OCI-LY1 (cell line): ENCODE results near the gene CBR3.

ENCODE experiments used
- EZH2 ChIP-seq: fragments of 200-600 bp; sonication (generic), shearing (Covaris generic); IDR thresholded peaks from 2 replicates; pipeline ENCODE4 v1.8.0; 2017; ENCODE audit warnings: borderline replicate concordance, mixed run types, mild to moderate bottlenecking, antibody characterized with exemption, low read length, moderate library complexity, mixed read lengths
- TF ChIP-seq, protein P1 (sequence below): fragments of 200-600 bp; sonication (generic), shearing (Covaris generic); IDR thresholded peaks from 2 replicates; pipeline ENCODE4 v1.5.1; 2017; ENCODE audit warnings: mild to moderate bottlenecking, antibody characterized with exemption, low read length, moderate library complexity, mixed read lengths

DNA sequence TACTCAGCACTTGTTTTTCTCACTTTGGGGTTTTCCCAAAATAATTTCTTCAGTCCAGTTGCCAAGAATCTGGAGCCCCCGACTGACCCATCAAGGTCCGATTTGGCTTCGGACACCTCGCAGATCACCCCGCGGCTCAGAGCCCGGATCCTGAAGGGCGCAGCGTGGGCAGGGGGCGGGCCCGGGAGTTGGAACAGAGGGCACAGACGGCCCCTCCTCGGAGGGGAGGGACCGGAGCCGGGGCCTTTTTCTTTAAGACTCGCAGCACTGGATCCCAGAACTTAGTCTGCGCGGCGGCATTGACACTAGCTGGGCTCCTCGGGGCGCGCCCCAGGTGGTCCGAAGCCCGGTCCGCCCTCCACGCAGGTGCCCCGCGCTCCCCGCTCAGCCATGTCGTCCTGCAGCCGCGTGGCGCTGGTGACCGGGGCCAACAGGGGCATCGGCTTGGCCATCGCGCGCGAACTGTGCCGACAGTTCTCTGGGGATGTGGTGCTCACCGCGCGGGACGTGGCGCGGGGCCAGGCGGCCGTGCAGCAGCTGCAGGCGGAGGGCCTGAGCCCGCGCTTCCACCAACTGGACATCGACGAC, at the start of gene CBR3:
- TF ChIP-seq, protein P1, sequence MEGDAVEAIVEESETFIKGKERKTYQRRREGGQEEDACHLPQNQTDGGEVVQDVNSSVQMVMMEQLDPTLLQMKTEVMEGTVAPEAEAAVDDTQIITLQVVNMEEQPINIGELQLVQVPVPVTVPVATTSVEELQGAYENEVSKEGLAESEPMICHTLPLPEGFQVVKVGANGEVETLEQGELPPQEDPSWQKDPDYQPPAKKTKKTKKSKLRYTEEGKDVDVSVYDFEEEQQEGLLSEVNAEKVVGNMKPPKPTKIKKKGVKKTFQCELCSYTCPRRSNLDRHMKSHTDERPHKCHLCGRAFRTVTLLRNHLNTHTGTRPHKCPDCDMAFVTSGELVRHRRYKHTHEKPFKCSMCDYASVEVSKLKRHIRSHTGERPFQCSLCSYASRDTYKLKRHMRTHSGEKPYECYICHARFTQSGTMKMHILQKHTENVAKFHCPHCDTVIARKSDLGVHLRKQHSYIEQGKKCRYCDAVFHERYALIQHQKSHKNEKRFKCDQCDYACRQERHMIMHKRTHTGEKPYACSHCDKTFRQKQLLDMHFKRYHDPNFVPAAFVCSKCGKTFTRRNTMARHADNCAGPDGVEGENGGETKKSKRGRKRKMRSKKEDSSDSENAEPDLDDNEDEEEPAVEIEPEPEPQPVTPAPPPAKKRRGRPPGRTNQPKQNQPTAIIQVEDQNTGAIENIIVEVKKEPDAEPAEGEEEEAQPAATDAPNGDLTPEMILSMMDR: no peak
- no peak for TF ChIP-seq EZH2
